CD4-positive, alpha-beta T cell treated with Interleukin-12 subunit alpha and Interleukin-12 subunit beta, for 1 hour (primary cell): Measurements from ENCODE around the gene TPH1.

Experiments used
- DNase-seq: peaks from one replicate; pipeline ENCODE4 v3.0.0-alpha.2; 2020

TPH1 gene

GRCh38 chr11:18046116-18046777, at the start of gene TPH1:
TSS of gene TPH1 (minus strand) at chr11:18046269. CDS start at chr11:18040762, 5,507 bp downstream.
- no peak for DNase-seq

- DNase-seq: no peak
Observed at GRCh38 chr11:18093959-18094358, 47.9 kb upstream of the TPH1 start.

GRCh38 chr11:18091731-18092130, 45.7 kb upstream of the TPH1 start:
- no peak for DNase-seq

DNA sequence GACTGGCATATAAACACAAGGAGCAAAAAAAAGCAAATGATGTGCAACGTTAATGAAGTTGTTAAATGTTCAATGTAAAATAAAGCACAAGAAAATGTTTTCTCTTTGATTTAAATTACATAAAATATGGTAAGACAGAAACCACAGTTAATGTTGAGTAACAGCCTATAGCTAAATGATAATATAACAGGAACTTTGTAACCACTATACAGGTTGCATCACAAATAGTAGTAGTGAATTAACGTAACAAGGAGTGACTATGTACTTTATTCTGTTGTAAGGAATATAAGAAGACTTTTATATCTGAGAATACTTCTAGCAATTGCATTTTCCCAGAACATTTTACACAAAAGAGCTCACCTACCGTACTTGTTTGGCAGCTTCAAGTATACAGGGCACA, 42.9 kb upstream of the TPH1 start:
- DNase-seq: no peak

DNA sequence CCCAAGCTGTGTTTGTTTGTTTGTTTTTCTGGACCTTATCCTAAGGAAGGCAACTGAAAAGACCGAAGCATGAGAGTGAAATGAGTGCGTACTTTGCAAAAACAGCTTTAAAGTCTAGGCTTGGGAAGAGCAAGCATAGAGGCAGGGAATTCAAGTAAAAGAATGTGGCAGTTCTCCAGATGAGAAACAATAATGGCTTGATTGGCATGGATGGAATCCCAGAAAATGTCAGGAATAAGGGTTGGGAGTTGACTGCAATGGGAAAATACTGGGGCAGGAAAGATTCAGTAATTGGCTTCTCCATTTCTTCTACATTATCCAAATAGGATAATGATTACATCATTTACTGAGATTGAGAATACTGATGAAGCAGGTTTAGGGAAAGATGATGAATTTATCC, 42.3 kb upstream of the TPH1 start:
- no peak for DNase-seq

DNA sequence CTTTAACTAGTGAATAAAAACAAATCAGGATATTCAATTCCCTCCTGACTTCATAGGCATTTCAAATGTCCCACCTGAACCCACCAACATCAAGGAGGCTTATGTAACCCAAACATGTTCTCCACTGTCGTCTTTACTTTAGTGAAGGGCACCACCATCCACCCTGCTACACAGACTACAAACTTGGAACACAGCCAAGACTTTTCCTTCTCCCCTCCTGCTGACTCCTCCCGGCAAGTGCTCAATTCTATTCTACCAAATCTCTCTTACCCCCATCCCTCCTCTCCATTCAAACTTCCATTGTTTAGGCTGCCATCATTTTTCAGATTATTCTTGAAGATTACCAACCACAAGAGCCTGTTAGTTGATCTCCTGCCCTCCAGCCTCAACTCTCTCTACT, 35.5 kb upstream of the TPH1 start:
- DNase-seq: no peak

DNA sequence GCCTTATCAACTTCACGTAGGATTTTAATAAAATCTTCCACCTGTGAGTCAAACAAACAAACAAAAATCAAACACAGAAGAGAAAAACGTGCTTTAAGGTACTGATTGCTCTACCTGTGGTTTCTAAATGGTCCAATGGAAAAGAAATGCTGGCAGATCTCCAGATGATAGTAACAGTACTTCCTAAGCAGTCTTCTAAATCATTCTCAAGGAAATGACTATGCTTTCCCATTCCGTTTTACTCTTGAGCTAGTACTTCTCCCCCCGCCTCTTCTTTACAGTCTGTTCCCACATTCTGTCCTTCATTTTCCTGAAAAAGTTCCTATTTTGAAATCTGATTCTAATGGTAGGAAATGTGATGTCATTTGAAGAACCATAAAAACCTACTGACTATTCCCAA, 34.4 kb upstream of the TPH1 start:
- DNase-seq: no peak

DNA sequence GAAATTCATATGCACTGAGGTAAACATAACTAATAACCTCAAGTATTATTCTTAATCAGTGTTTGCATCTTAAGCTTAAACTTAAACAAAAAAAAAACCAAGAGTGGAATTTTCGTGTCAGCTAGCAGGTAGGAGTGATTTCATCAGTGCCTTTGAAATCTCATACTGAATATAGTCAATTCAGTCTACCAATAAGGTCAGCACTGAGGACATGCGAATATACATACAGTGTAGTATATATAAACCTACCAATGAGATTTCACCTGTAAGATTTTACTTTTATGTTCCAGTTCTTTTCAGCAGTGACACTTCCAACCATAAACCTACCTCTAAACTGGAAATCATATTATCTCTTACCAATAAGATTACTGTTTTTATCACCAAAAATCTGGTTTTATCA, 32.8 kb upstream of the TPH1 start:
- no peak for DNase-seq

GRCh38 chr11:18075444-18075843, 29.4 kb upstream of the TPH1 start:
- DNase-seq: no peak

- DNase-seq: no peak
Observed at GRCh38 chr11:18071098-18071705, 25.1 kb upstream of the TPH1 start.

GRCh38 chr11:18067372-18067771, 21.3 kb upstream of the TPH1 start:
- no peak for DNase-seq

DNA sequence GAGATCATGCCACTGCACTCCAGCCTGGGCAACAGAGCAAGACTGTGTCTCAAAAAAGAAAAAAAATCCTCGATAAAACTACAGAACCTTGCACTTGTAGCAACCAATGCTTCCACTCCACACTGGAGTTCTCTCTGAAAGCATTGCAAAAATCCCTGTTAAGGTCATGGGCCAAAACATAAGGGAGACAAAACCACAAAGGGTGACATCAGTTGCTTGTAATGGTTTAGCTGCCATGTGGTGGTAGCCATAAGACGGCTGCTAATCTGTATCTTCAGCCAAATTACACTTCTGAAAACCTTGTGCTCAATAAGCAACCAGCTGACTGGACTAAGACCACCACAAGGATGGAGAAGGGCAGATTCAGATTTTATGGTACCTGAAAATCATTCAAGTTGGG, 20.6 kb upstream of the TPH1 start:
- DNase-seq: no peak

- DNase-seq: no peak
Observed at GRCh38 chr11:18065572-18065971, 19.5 kb upstream of the TPH1 start.

- no peak for DNase-seq
Observed at GRCh38 chr11:18064450-18065054, 18.5 kb upstream of the TPH1 start.

- no peak for DNase-seq
Observed at GRCh38 chr11:18063862-18064434, 17.9 kb upstream of the TPH1 start.

- no peak for DNase-seq
Observed at GRCh38 chr11:18063125-18063524, 17.1 kb upstream of the TPH1 start.

DNA sequence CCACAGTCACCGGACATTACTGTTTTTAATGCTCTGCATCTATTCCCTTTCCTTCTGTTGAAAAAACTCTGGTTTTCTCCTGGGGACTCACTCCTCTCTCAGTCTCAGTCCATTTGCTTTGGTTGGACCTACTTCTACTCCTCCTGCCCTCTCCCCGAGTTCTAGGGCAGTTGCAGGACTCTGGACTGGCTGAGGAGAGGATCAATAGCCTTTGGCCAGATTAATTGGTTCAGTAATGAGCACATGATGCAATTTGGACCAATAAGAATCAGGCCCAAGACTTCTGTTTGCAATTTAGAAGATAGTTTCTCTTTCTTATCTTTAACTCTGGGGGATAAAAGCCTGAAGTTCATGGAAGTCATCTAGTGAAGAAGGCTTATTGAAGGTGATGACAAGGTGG, 15.3 kb upstream of the TPH1 start:
- no peak for DNase-seq

GRCh38 chr11:18056561-18057181, 10.6 kb upstream of the TPH1 start:
- no peak for DNase-seq

- no peak for DNase-seq
Observed at GRCh38 chr11:18054511-18055103, 8.5 kb upstream of the TPH1 start.

- DNase-seq: no peak
Observed at GRCh38 chr11:18050848-18051247, 4.8 kb upstream of the TPH1 start.

GRCh38 chr11:18036456-18036855, 9.6 kb downstream of the TPH1 start:
- no peak for DNase-seq

DNA sequence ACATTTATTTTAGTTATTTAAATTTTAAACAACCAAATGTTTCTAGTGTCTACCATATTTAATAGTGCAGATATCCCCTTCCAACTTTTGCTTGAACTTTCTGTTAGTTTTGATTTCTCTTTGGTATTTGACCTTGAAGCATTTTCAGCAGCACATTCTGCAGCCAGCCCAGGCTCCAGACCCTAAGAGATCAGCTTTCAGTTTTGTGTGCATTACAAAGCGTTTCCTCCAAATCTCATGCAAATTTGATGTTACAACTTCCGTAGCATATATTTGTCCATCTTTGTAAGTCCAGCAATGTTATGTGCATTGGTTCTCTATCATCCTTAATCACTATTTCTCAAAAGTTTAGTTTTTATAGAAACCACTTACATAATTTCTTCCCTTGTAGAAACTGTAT, 18.6 kb downstream of the TPH1 start:
- DNase-seq: no peak

DNA sequence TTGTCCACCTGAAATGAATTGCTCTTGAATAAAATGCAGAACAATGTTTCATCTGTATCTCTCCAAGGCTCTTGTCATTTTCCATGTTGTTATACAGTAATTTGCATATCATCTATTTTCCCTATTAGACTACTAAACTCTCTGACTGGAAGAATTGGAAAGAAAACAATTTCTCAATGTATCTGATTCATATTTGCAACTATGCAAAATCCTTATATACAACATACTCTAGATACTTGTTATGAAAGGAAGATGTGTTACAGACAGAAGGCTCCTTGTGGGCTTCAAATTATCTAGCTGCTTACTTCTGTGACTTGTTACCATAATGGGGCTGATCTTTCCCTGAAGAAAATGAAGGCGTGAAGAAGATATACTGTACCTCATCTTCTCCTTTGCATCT, 23.6 kb downstream of the TPH1 start:
- no peak for DNase-seq
